Bronchial epithelial cell (primary cell): ENCODE measurements around the gene SERPINA4. TPM values are rescaled to one million over a fixed set of nuclear protein-coding genes. Genes with fewer than 3 reads are reported as not detected.

Experiments
- DNase-seq: peaks from one replicate; pipeline ENCODE4 v3.0.0-alpha.2; 2010; ENCODE audit warnings: low read depth
- FAIRE-seq: peaks from 2 replicates; lab custom pipeline; 2011; peaks lifted over from hg19 to GRCh38; lab: Jason Lieb, UNC
- H3K27me3 ChIP-seq: 2 replicates; pipeline ENCODE4 v1.5.1; 2011; ENCODE audit warnings: low read length; ENCODE audit not compliant: control insufficient read depth, insufficient read depth
- H3K36me3 ChIP-seq: 2 replicates; pipeline ENCODE4 v1.5.1; 2011; ENCODE audit warnings: low read length; ENCODE audit not compliant: control insufficient read depth, insufficient read depth
- H3K4me3 ChIP-seq: 2 replicates; pipeline ENCODE4 v1.5.1; 2011; ENCODE audit warnings: mild to moderate bottlenecking, low read depth, low read length, control low read depth
- CTCF ChIP-seq: IDR thresholded peaks from 2 replicates; pipeline ENCODE4 v1.5.1; 2011; ENCODE audit warnings: mild to moderate bottlenecking, moderate library complexity, low read length, control low read depth, inconsistent platforms; ENCODE audit not compliant: insufficient read depth, severe bottlenecking
- total RNA-seq: library from RNA; depleted of rRNA; stranded (reverse); fragments of >200 nt; gene quantifications from 2 replicates; pipeline ENCODE4 v1.2.1, GENCODE V29; 2014

SERPINA4 gene
- total RNA-seq, 1 donor from 2014 or later: not detected

- Histone ChIP-seq H3K27me3 (no peaks in the 10 kb centered on the region), H3K4me3 (no peak overlapping the region), H3K36me3 (no peaks in the 10 kb centered on the region)
- FAIRE-seq (no peak), DNase-seq (peak; percentile 28)
- peak; percentile 90 for TF ChIP-seq CTCF
Measured at GRCh38 chr14:94548999-94549985, 11.9 kb upstream of the SERPINA4 start.

GRCh38 chr14:94550041-94550440 is 11.2 kb upstream of the SERPINA4 start:
- no peak overlapping the region for H3K4me3 ChIP-seq
- FAIRE-seq: no peak
- TF ChIP-seq CTCF: no peak
- H3K36me3 ChIP-seq: no peaks in the 10 kb centered on the region
- H3K27me3 ChIP-seq: no peaks in the 10 kb centered on the region
- no peak for DNase-seq

- TF ChIP-seq CTCF: no peak
- H3K4me3 ChIP-seq: no peak overlapping the region
- H3K27me3 ChIP-seq: no peaks in the 10 kb centered on the region
- FAIRE-seq: no peak
- no peak for DNase-seq
- H3K36me3 ChIP-seq: no peaks in the 10 kb centered on the region
Measured at GRCh38 chr14:94555991-94556390, 5.3 kb upstream of the SERPINA4 start.

- FAIRE-seq: no peak
- Histone ChIP-seq H3K27me3 (no peaks in the 10 kb centered on the region), H3K36me3 (no peaks in the 10 kb centered on the region), H3K4me3 (no peak overlapping the region)
- no peak for DNase-seq
- no peak for TF ChIP-seq CTCF
Measured at GRCh38 chr14:94557327-94557726, 3.9 kb upstream of the SERPINA4 start.

- TF ChIP-seq CTCF: no peak
- no peak for DNase-seq
- FAIRE-seq: no peak
- H3K36me3 ChIP-seq: no peaks in the 10 kb centered on the region
- H3K27me3 ChIP-seq: no peaks in the 10 kb centered on the region
- H3K4me3 ChIP-seq: no peak overlapping the region
Measured at GRCh38 chr14:94558842-94559241, 2.4 kb upstream of the SERPINA4 start.
